ENCODE measurements around the gene DNAH3.
"Not testable (repeated sequence)": the region's sequence is repeated elsewhere in the genome, so short reads cannot be mapped to it uniquely, and the experiment has no call there.

The DNAH3 gene

GRCh38 chr16:21075252-21075651, 75.4 kb downstream of the DNAH3 start:
- in situ Hi-C loops (cut with HindIII; ENCODE audit: low sequenced_read_pairs): no loop called here

GRCh38 chr16:21072976-21073375, 77.7 kb downstream of the DNAH3 start:
- in situ Hi-C loops (cut with HindIII; ENCODE audit: low sequenced_read_pairs): no loop called here

DNA sequence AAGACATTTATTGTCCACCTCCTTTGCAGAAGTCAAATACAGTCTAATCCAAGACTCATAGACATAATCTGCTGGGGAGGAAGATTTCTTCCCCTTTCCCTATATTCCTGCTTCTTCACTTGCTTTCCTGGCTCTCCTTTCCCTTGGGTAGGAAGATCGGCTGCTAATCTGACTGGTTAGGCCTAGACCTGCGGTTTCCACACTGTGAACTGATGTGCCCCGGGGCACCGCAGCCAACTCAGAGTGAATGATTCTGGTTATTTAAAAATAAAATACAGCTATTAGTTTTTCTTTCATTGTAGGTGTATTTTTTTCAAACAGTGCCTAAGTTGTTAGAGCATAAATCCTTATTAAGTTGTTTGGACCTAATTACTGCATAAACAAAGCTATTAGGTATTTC, 78.9 kb downstream of the DNAH3 start:
- in situ Hi-C loops (cut with HindIII; ENCODE audit: low sequenced_read_pairs): no loop called here

DNA sequence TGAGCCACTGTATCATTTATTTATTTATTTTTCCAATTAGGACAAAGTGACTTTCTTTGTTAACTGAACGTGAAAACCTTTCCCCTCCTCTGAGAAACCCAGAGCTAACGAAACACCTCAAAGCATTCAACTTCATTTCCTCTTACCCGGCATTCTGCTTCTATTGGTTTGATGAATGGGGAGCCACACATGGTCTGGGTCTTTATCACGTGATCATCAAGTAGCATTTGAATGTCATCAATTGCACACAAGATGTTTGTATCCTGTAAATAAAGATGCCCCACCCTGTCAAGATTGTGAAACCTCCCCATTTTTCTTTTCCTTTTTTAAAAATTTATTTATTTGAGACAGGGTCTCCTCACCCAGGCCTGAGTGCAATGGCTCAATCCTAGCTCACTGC, 80.1 kb downstream of the DNAH3 start:
- in situ Hi-C loops (cut with HindIII; ENCODE audit: low sequenced_read_pairs): no loop called here

DNA sequence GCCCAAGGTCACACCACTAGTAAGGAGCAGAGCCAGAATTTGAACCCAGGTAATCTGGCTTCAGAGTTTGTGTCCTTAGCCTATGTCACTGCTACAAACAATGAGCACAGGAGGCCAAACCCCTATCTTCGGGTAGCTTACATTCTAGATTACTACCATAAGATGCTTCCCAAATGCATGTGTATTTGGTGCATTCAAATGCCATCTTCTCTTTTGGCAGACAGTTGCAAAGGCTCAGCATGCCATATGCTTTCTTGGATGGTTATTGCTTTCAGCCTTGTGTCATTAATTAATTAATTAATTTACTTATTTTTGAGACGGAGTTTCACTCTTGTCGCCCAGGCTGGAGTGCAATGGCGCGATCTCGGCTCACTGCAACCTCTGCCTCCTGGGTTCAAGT, 80.7 kb downstream of the DNAH3 start:
- in situ Hi-C loops (cut with HindIII; ENCODE audit: low sequenced_read_pairs): no loop called here

- in situ Hi-C loops (cut with HindIII; ENCODE audit: low sequenced_read_pairs): no loop called here
Measured at GRCh38 chr16:21064203-21064602, 86.4 kb downstream of the DNAH3 start.

- in situ Hi-C loops (cut with HindIII; ENCODE audit: low sequenced_read_pairs): not testable (repeated sequence)
Measured at GRCh38 chr16:21063314-21063713, 87.3 kb downstream of the DNAH3 start.

DNA sequence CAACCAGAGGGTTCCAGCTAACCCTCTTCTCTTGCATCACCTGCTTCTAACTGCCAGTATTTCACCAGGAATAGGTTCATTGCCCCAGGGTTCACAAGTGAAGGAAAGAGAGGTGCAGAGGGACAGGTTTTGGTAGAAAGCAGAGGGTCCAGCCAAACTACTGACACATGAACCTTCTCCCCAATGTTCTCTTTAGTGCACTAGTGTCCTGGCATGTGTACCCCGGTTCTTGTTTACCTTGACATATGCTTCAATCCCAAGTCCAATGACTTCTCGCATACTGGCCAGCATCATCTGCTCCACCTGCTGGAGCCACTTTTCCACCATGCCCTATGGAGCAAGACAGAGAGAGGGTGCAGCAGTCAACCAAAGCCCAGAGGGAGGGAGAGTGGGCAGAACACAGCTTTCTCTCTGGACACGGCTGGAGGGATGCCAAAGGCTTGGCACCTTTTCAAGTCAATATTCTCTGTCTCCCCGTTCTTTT, 90.6 kb downstream of the DNAH3 start:
- in situ Hi-C loops (cut with HindIII; ENCODE audit: low sequenced_read_pairs): no loop called here

DNA sequence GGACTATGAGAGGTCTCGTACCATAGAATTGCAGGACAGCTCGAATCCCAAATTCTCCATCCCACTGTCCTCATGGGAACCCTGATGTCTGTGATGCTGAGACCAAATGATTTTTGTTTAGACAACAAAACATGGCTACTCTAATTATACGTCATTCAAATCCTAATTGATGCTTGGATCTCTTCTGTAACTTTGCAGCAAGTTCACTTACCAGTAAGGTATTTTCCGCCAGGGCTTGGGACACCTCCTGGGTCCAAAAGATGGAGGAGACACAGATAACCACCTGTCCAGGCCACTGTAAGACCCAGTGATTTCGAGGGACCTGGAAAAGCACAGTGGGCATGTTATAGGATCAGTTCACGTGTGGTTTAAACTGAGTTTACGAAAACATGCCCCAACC, 92.8 kb downstream of the DNAH3 start:
- in situ Hi-C loops (cut with HindIII; ENCODE audit: low sequenced_read_pairs): no loop called here

GRCh38 chr16:21056396-21056795, 94.2 kb downstream of the DNAH3 start:
- in situ Hi-C loops (cut with HindIII; ENCODE audit: low sequenced_read_pairs): no loop called here

- in situ Hi-C loops (cut with HindIII; ENCODE audit: low sequenced_read_pairs): not testable (repeated sequence)
Measured at GRCh38 chr16:21055738-21056137, 94.9 kb downstream of the DNAH3 start.

- in situ Hi-C loops (cut with HindIII; ENCODE audit: low sequenced_read_pairs): no loop called here
Measured at GRCh38 chr16:21053590-21053989, 97.1 kb downstream of the DNAH3 start.

DNA sequence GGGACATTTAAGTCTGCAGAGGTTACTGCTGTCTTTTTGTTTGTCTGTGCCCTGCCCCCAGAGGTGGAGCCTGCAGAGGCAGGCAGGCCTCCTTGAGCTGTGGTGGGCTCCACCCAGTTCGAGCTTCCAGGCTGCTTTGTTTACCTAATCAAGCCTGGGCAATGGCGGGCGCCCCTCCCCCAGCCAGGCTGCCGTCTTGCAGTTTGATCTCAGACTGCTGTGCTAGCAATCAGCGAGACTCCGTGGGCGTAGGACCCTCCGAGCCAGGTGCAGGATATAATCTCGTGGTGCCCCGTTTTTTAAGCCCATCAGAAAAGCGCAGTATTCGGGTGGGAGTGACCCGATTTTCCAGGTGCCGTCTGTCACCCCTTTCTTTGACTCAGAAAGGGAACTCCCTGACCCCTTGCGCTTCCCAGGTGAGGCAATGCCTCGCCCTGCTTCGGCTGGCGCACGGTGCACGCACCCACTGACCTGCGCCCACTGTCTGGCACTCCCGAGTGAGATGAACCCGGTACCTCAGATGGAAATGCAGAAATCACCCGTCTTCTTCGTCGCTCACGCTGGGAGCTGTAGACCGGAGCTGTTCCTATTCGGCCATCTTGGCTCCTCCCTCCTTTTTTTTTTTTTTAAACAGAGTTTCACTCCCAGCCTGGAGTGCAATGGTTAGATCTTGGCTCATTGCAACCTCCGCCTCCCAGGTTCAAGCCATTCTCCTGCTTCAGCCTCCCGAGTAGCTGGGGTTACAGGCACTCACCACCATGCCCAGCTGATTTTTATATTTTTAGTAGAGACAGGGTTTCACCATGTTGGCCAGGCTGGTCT, 102.3 kb downstream of the DNAH3 start:
- in situ Hi-C loops (cut with HindIII; ENCODE audit: low sequenced_read_pairs): not testable (repeated sequence)

- in situ Hi-C loops (cut with HindIII; ENCODE audit: low sequenced_read_pairs): no loop called here
Measured at GRCh38 chr16:21038197-21038596, 112.4 kb downstream of the DNAH3 start.

- in situ Hi-C loops (cut with HindIII; ENCODE audit: low sequenced_read_pairs): no loop called here
Measured at GRCh38 chr16:21037736-21038135, 112.9 kb downstream of the DNAH3 start.

DNA sequence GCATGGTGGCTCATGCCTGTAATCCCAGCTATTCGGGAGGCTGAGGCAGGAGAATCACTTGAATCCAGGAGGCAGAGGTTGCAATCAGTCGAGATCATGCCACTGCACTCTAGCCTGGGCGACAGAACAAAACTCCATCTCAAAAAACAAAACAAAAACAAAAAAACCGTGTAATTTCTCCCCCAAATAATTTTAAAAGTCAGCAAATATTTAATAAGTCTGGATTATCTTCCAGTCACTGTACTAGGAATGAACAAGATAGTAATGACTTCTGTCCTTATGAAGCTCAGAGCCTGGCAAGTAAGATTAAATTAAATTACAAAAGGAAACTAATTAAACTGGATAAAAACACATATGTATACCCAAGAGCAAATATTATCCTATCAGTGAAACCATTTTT, 113.5 kb downstream of the DNAH3 start:
- in situ Hi-C loops (cut with HindIII; ENCODE audit: low sequenced_read_pairs): no loop called here

GRCh38 chr16:21036471-21036870, 114.2 kb downstream of the DNAH3 start:
- in situ Hi-C loops (cut with HindIII; ENCODE audit: low sequenced_read_pairs): no loop called here

DNA sequence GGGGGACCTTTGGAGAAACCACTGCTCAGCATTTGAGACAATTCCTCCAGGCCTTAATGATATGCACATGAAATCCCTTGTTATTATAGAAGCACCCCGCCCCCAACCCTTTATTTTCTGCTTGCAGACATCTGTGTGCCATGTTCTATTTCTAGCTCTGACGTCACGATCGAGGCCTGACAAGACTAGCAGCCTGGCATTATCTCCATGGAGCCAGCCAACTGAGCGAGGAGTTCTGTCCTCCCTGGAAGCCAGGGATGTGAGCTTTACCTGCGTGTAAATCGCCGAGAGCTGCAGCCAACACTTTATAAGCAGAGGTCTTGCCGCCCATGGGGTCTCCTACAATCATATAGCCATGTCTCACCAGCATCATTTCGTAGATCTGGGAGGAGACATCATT, 116.9 kb downstream of the DNAH3 start:
- in situ Hi-C loops (cut with HindIII; ENCODE audit: low sequenced_read_pairs): no loop called here

DNA sequence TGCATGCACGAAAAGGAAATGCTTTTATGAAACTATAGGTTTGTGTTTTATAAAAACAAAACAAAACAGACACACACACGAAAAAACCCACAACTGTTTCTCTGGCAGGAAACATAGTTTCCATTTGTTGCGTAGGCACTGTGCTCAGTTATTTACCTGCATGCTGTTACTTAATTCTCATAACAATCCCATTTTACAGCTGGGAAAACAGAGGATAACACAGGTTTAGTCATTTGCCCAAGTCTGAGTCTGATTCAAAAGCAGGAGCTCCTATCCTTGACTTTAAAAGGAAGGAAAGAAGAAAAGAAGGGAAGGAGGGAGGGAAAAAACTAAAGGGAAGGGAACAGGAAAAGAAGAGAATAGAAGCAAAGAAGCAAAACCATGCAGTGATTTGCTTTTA, 117.4 kb downstream of the DNAH3 start:
- in situ Hi-C loops (cut with HindIII; ENCODE audit: low sequenced_read_pairs): no loop called here

DNA sequence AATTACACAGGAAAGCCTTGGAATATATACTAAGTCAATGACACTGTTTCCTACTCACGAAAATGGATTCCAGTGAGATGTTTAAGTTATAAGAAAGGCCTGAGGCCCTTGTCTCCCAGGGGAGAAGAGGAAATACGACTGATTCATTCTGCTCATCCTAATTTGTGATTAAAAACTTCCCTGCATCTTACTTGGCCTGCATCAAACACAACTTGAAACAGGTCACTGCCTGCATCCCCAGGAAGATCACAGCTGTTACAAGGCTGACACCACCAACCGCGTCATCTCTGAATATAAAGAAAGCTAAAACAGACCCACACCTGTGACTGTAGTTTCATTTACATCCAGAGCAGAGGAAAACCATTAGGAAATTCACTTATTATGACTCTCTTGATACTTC, 121.9 kb downstream of the DNAH3 start:
- in situ Hi-C loops (cut with HindIII; ENCODE audit: low sequenced_read_pairs): no loop called here

DNA sequence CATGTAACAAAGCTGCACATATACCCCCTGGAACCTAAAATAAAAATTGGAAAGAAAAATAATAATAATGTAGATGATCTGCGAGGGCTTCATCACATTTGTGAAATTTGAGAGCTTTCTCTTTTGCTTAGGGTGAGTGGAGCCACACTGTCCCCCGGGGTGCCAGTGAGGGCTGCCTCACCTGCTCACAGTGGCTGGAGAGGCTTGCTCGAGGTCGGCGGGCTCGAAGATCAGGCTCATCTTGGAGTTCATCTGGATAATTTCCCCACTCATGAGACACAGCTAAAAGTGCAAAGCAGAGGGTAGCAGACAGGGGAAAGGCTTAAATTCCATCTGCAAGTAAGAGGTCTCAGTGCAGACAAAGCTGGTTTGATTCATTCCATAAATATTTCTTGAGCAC, 123.8 kb downstream of the DNAH3 start:
- in situ Hi-C loops (cut with HindIII; ENCODE audit: low sequenced_read_pairs): no loop called here

- in situ Hi-C loops (cut with HindIII; ENCODE audit: low sequenced_read_pairs): no loop called here
Measured at GRCh38 chr16:21023509-21024202, 127.0 kb downstream of the DNAH3 start.
